HG03135 (cell line): ENCODE data around the gene LOXL3.

ENCODE experiments used
- ATAC-seq: cut with Tn5 transposase; IDR thresholded peaks from one replicate; pipeline ENCODE4 v1.9.1; 2021; ENCODE audit warnings: mild to moderate bottlenecking, moderate library complexity; ENCODE audit not compliant: unreplicated experiment

LOXL3 gene

GRCh38 chr2:74553892-74554819 lies at the start of gene LOXL3, which contains the start of gene DOK1:
TSS of gene LOXL3 (minus strand) at chr2:74553942. CDS start at chr2:74552634, 1,308 bp downstream.
TSS of gene DOK1 (plus strand) at chr2:74554720. CDS start at chr2:74554755, 35 bp downstream.
- peak; percentile 57 for ATAC-seq

GRCh38 chr2:74602586-74603281 lies 49.0 kb upstream of the LOXL3 start:
- ATAC-seq: no peak

DNA sequence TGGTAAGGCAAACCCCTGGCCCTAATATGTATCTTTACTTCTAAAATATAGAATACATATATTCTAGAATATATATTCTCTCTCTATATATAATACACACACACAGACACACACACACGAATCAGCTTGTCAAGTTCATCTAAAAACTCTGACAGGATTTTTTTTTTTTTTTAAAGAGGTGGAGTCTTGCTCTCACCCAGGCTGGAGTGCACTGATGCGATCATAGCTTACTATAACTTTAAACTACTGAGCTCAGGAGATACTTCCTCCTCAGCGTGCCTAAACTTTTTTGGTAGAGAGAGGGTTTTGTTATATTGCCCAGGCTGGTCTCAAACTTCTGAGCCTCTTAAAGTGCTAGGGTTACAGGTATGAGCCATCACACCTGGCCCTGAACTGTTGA lies 45.9 kb upstream of the LOXL3 start:
- no peak for ATAC-seq

- ATAC-seq: no peak
Observed at GRCh38 chr2:74597410-74597809, 43.7 kb upstream of the LOXL3 start.

- no peak for ATAC-seq
Observed at GRCh38 chr2:74596584-74596983, 42.8 kb upstream of the LOXL3 start.

DNA sequence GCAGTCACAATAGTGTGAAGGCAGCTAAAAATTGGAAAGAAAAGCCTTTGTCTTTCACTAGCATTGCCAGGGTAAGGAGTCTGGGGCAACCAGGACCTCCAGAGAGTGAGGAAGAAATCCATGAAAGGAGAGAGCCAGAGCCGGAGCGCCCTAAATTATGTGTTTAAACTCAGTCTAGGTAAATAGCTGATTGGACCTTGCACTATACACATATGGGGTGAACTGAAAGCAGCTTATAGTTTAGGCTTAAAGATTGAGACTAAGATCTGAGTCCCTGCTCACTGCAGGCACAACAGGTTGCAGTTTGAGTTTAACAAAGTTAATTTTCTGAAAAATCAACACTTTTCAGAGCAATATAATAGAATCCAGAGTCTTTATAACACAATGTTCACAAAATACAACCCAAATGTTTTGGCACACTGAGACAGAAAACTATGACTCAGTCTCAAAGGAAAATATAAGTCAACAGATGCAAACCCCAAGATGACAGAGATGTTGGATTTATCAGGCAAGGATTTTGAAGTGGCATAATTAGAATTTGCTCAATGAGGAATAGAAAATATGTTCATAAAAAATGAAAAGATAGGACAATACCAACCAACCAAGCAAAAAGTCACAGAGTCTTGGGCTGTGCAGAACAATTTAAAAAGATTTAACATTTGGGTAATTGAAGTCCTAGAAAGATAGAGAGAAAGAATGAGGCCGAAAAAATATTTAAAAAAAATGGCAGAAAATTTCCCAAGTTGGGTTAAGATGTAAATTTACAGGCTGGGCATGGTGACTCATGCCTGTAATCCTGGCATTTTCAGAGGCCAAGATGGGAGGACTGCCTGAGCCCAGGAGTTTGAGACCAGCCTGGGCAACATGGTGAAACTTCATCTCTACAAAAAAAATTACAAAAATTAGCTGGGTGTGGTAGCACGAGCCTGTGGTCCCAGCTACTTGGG lies 40.4 kb upstream of the LOXL3 start:
- ATAC-seq: no peak

DNA sequence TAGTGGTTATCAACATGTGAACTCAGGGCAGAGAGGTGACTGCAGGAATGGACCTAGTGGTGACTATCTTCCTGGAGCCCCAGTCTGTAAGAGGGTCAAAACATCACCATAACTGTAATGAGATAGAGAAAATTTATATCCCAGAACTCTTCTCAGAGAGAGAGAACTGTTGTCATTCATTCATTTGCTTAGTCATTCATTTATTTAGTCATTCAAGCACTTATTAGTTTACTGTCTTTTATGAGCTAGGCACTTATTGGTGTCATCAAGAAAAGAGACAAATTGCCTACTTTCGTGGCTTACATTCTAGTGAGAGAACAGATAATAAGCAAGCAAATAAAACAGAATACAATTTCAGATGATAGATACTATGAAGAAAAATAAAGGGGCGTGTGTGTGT lies 34.9 kb upstream of the LOXL3 start:
- no peak for ATAC-seq

- ATAC-seq: peak; percentile 70
Observed at GRCh38 chr2:74587664-74588277, 34.0 kb upstream of the LOXL3 start.

DNA sequence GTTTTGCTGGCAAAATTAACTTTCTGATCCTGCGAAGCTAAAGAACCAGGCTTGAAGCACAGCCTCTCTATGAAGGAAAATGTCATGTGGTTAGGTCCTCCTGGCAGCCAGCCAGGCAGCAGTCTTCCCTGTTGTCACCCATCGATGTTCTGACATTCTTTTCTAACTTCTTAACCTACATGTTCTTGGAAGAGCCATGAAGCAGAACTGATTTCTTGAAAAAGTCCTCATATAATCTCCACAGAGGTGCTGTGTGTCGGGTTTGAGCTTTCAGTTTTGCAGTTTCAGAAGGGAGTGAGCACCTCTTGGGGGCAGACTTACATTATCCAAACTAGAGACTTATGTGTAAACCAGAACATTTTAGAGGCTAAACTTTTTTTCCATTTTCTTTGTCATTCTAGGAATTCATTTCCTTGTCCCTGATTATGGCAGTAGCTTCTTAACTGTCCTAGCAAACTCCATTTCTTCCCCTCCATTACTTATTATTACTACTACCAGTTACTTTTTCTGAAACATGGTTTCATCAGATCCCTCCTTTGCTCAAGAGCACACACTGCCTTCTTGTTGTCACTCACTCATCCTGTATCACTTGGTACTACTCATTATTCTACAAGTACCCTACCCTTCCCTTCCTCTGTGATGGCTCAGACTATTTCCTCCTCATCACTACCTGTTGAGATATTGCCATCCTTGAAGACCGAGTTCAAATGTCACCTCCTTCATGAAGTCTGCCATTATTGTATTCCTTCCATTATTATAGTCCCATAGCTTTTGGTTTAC lies 31.9 kb upstream of the LOXL3 start:
- no peak for ATAC-seq

DNA sequence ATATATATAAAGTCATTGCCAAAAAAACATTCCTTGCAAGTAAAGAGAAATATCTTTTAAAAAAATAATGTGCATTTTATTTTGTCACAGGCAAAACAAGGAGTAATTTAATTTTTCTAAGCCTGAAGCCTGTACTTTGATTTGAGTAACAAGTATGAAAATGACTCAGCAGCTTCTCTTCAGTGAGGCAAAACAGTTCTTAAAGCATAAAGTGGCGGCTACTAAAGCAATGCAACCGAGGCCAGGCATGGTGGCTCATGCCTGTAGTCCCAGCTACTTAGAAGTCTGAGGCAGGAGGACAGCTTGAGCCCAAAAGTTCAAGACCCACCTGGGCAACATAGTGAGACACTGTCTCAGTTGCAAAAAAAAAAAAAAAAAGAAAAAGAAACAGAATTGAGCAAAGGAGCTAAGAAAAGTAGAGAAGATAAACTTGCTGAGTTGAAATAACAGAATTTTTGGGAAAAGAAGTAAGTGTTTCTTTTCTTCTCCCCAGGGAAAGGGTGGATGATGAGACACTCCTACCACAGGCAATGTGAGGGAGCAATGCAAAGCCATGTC lies 30.4 kb upstream of the LOXL3 start:
- no peak for ATAC-seq

DNA sequence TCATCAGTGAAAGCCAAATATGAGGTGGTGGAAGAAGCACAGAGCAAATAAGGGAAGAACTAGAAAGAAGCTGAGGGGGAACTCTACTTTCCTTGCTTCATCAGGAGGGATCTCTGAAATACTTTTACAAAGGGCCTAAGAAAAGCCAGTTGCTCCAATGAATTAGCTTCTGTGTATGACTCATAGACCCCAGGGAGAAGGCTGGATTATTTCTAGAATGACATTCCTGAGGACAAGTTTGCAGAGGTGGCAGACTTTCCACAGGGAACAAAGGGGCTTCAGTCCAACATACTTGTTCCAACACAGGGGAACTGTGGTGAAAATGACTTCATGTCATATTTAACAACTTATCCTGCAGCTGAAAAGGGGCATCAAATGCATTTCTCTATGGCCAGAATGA lies 29.8 kb upstream of the LOXL3 start:
- ATAC-seq: no peak

- no peak for ATAC-seq
Observed at GRCh38 chr2:74582184-74582583, 28.4 kb upstream of the LOXL3 start.

DNA sequence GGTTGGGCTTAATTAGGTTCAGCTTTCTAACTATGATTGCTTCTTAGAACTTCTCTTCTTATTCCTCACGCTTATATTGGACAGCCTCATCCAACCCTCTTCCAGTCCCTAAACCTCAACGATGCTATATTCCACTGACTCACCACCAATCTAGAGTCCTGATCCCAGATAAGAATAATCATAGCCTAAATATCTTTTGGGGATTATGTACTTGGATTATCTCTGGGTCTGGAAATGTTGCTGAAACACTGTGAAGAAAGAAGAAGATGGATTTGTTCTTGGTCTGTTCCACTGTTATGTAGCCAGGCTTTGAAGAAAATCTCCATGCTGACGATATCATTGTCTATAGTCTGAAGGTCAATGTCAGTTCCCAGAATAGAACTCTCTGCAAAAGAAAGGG lies 27.7 kb upstream of the LOXL3 start:
- no peak for ATAC-seq

DNA sequence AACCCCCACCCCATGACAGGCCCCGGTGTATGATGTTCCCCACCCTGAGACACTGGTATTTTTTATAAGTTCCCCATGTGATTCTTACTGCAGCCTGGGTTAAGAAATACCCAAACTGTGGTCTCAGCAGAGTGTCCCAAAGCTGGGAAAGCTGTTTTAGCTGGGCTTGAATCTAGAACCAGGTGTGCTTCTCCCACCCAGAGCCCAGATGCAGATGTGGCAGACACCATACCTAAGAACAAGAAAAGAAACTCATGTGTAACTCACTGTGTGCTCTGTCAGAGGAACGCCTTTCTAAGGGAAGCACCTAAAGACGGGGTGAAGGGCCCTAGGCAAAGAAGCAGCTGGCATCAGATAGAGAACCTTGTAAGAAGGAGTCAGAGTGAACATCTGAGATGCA lies 24.7 kb upstream of the LOXL3 start:
- ATAC-seq: no peak

GRCh38 chr2:74577448-74577847 lies 23.7 kb upstream of the LOXL3 start:
- no peak for ATAC-seq

DNA sequence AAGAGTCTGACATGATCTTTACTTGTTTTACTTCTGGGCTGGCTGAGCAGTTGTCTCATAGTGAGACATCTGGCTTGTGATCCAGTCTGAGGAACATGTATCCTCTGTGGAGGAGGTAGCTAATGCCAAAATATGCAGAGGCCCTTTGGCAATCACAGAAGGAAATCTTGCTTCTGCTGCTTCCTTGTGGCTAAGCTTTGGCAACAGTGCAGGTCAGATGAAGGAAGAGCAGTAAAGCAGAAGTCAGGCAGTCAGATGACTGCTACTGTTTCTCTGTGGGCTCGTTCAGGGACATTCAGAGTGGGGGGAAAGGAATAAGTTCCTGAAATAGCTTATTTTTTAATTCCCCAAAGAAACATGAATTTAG lies 23.1 kb upstream of the LOXL3 start:
- ATAC-seq: no peak

DNA sequence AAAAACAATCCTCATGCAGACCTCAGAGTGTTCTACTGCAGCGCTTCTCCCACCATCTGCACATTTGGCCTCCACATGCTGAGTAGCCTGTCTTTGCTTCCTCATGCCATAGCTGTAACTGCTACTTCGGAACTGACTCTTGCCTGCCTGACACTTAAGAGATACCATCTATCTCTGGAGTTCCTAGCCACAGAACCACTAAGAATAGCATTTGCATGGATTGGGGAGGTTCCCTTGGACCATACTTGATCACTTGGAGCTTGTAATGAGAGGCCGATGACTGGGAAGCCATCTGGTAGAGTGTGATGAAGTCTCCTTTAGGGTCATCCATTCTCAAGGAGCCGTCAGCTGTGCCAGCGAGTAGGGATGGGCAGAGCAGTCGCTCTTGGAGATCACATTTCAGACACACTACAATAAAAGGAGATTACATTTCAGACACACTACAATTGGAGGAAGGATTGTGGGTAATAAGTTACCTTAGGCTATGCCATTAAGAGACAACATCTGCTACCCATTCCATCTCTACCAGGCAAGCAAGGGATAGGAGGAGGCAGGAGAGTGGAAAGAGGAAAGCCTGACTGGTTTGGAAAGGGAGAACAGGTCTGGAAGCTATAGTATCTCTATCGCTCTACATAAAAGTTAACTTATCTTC lies 22.6 kb upstream of the LOXL3 start:
- ATAC-seq: no peak

DNA sequence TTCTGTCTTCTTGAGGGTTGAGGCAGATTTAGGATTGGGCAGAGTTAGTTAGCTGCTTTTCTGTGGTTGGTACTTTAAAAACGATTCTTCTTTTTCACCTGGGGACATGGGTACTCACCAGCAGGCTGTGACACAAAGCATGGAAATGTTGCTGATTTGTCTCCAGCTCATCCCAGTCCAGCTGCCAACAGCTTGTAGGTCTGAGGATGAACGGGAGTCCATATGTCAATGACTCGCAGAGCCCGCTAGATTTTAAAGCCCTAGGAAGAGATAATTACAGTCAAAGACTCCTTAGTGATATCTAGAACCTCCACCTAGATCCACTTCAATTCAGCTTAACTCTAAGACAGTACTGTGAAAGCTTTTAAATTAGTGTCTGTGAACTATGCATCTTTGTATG lies 21.6 kb upstream of the LOXL3 start:
- no peak for ATAC-seq
